Measurements from ENCODE around the gene AHNAK.

- TF ChIP-seq POLR2A (IDR thresholded peaks at IDR 0.05) = no peak
- TF ChIP-seq, protein P1, sequence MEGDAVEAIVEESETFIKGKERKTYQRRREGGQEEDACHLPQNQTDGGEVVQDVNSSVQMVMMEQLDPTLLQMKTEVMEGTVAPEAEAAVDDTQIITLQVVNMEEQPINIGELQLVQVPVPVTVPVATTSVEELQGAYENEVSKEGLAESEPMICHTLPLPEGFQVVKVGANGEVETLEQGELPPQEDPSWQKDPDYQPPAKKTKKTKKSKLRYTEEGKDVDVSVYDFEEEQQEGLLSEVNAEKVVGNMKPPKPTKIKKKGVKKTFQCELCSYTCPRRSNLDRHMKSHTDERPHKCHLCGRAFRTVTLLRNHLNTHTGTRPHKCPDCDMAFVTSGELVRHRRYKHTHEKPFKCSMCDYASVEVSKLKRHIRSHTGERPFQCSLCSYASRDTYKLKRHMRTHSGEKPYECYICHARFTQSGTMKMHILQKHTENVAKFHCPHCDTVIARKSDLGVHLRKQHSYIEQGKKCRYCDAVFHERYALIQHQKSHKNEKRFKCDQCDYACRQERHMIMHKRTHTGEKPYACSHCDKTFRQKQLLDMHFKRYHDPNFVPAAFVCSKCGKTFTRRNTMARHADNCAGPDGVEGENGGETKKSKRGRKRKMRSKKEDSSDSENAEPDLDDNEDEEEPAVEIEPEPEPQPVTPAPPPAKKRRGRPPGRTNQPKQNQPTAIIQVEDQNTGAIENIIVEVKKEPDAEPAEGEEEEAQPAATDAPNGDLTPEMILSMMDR (IDR thresholded peaks at IDR 0.05) = no peak
Observed at GRCh38 chr11:62411524-62411923, 135.1 kb downstream of the AHNAK start.

All from thyroid gland (tissue), 4 donors.